GM21381 (cell line): ENCODE results near the gene SUSD1.
"Not testable (repeated sequence)": the region's sequence is repeated elsewhere in the genome, so short reads cannot be mapped to it uniquely, and the experiment has no call there.

Source experiments
- ATAC-seq: cut with Tn5 transposase; IDR thresholded peaks from one replicate; pipeline ENCODE4 v1.9.1; 2021; ENCODE audit warnings: mild to moderate bottlenecking, moderate library complexity; ENCODE audit not compliant: unreplicated experiment

SUSD1 gene

GRCh38 chr9:112174965-112175795 is at the start of gene SUSD1:
Gene SUSD1 (minus strand): TSS chr9:112175297. CDS start chr9:112175235, 62 bp downstream.
- ATAC-seq, result peak; percentile 41

- ATAC-seq, result peak; percentile 87
Measured at GRCh38 chr9:112224401-112225289, 49.5 kb upstream of the SUSD1 start.

GRCh38 chr9:112218908-112219307 is 43.8 kb upstream of the SUSD1 start:
- peak; percentile 99 for ATAC-seq

- no peak for ATAC-seq
Measured at GRCh38 chr9:112212926-112213325, 37.8 kb upstream of the SUSD1 start.

GRCh38 chr9:112207451-112207850 is 32.4 kb upstream of the SUSD1 start:
- ATAC-seq, result no peak

- ATAC-seq, result no peak
Measured at GRCh38 chr9:112203536-112203935, 28.4 kb upstream of the SUSD1 start.

GRCh38 chr9:112200711-112201110 is 25.6 kb upstream of the SUSD1 start:
- ATAC-seq, result no peak

GRCh38 chr9:112198646-112199045 is 23.5 kb upstream of the SUSD1 start:
- no peak for ATAC-seq

- no peak for ATAC-seq
Measured at GRCh38 chr9:112194969-112195431, 19.9 kb upstream of the SUSD1 start.

- ATAC-seq, result no peak
Measured at GRCh38 chr9:112193572-112194288, 18.6 kb upstream of the SUSD1 start.

- ATAC-seq, result not testable (repeated sequence)
Measured at GRCh38 chr9:112190320-112190719, 15.2 kb upstream of the SUSD1 start.

- ATAC-seq, result no peak
Measured at GRCh38 chr9:112188884-112189283, 13.8 kb upstream of the SUSD1 start.

GRCh38 chr9:112187404-112187803 is 12.3 kb upstream of the SUSD1 start:
- ATAC-seq, result no peak

- no peak for ATAC-seq
Measured at GRCh38 chr9:112186695-112187094, 11.6 kb upstream of the SUSD1 start.

- no peak for ATAC-seq
Measured at GRCh38 chr9:112184946-112185345, 9.8 kb upstream of the SUSD1 start.

- ATAC-seq, result no peak
Measured at GRCh38 chr9:112184221-112184620, 9.1 kb upstream of the SUSD1 start.

- ATAC-seq, result no peak
Measured at GRCh38 chr9:112180387-112180881, 5.3 kb upstream of the SUSD1 start.

GRCh38 chr9:112179816-112180215 is 4.7 kb upstream of the SUSD1 start:
- ATAC-seq, result no peak

- no peak for ATAC-seq
Measured at GRCh38 chr9:112176524-112176923, 1.4 kb upstream of the SUSD1 start.

- ATAC-seq, result no peak
Measured at GRCh38 chr9:112175796-112176315, 759 bp upstream of the SUSD1 start.
